OCI-LY3 (cell line): ENCODE measurements around the gene LCOR.

ENCODE experiments used
- CTCF ChIP-seq: fragments of 200-600, 300-600 bp; sonication (generic); IDR thresholded peaks from 2 replicates; pipeline ENCODE4 v1.5.1; 2014; ENCODE audit warnings: antibody characterized with exemption, low read length, low read depth
- EZH2phosphoT487 ChIP-seq: fragments of 200-600 bp; shearing (Covaris generic); IDR thresholded peaks from 2 replicates; pipeline ENCODE4 v1.6.1; 2018; ENCODE audit warnings: antibody characterized with exemption, mixed run types, low read depth

GRCh38 chr10:96958071-96958470 lies 126.0 kb downstream of the LCOR start:
- TF ChIP-seq CTCF (no peak), EZH2phosphoT487 (no peak)
